22Rv1 (cell line): ENCODE data around the gene VPS35.
A peak's percentile ranks its signal among the peaks of the same experiment; 100 is the strongest.

Source experiments
- H3K27ac ChIP-seq: fragments of 450-650 bp; 2 replicates; pipeline ENCODE4 v1.5.1; 2017
- ZFX ChIP-seq: fragments of 450-650 bp; IDR thresholded peaks from 2 replicates; pipeline ENCODE4 v1.6.1; 2017; ENCODE audit warnings: antibody characterized with exemption, borderline replicate concordance
- TF ChIP-seq, protein P1 (sequence below): fragments of 450-650 bp; IDR thresholded peaks from 2 replicates; pipeline ENCODE4 v1.5.1; 2017; ENCODE audit warnings: mild to moderate bottlenecking

The VPS35 gene

GRCh38 chr16:46688654-46689364 is at the start of gene VPS35:
Gene VPS35 (minus strand): TSS chr16:46689178. CDS start chr16:46689133, 45 bp downstream.
- TF ChIP-seq, protein P1, sequence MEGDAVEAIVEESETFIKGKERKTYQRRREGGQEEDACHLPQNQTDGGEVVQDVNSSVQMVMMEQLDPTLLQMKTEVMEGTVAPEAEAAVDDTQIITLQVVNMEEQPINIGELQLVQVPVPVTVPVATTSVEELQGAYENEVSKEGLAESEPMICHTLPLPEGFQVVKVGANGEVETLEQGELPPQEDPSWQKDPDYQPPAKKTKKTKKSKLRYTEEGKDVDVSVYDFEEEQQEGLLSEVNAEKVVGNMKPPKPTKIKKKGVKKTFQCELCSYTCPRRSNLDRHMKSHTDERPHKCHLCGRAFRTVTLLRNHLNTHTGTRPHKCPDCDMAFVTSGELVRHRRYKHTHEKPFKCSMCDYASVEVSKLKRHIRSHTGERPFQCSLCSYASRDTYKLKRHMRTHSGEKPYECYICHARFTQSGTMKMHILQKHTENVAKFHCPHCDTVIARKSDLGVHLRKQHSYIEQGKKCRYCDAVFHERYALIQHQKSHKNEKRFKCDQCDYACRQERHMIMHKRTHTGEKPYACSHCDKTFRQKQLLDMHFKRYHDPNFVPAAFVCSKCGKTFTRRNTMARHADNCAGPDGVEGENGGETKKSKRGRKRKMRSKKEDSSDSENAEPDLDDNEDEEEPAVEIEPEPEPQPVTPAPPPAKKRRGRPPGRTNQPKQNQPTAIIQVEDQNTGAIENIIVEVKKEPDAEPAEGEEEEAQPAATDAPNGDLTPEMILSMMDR, result no peak; the same call in none of the 2 replicates
- TF ChIP-seq ZFX, result no peak
- H3K27ac ChIP-seq, result peak within 1 kb of the TSS; percentile 94

DNA sequence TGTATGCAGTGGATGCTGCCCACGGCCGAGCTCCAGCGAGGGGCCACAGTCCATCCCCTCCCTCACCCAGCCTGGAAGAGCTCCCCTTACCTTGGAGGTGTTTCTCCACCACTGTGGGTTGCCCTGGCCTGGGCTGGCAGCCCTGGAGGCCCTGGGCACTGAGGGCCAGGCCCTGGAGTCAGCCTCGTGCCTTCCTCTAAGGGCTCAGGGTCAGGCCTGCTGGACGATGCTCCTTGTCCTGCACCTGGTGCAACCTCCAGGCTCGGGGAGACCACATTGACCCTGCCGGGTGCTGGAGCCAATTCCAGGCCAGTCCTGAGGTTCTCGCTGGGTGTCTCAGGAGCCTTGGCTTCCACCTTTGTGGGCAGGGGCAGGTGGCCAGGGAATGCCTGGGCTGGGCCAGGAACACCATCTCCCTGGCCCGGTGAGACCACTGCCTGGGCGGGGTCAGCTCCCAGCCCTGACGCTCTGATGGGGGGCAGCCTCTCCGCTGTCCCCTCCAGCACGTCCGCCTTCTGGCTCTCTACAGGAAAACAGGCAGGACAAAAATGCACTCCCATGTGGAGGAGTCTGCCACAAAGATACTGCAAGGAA is 48.7 kb upstream of the VPS35 start:
- no peak overlapping the region for H3K27ac ChIP-seq
- no peak for TF ChIP-seq ZFX
- TF ChIP-seq, protein P1, result no peak

DNA sequence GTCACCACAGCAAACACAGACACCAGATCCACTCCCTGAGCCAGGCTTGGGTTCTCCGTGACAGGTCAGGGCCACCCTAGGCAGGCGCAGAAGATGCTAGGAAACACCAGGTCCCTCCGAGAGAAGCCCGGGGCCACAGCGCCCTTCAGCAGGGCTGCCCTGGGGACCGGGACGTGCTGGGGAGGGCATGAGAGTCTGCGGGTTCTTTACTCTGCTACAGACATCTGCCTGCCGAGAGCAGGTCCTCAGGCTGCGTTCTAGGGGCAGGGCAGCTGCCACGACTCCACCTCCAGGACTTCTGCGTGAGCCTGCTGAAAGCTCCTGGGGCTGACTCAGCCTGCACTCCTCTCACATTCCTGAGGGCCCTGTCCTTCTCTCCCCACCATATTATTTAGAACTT is 47.7 kb upstream of the VPS35 start:
- TF ChIP-seq, protein P1, result no peak
- no peak for TF ChIP-seq ZFX
- no peak overlapping the region for H3K27ac ChIP-seq

- H3K27ac ChIP-seq, result no peak overlapping the region
- TF ChIP-seq, protein P1, result no peak
- no peak for TF ChIP-seq ZFX
Measured at GRCh38 chr16:46733319-46733830, 44.4 kb upstream of the VPS35 start.

DNA sequence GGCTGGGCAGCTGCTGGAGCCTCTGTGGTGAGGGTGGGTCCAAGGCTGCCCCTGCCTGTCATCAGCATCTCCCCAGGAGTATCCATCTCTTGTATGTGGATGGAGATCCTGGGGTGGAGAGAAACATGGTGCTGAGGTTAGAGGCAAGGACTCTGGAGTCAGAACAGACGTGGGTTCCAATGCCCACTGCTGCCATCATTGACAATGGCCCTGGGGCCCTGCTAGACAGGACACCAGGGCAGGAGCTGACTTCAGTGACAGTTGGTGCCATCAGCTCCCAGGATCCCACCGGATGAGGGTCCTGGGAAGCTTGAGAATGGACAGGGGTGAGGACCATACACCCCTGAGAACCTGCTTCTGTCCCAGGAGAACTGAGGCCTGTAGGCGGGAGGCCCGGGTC is 43.6 kb upstream of the VPS35 start:
- TF ChIP-seq ZFX, result no peak
- TF ChIP-seq, protein P1, result no peak
- H3K27ac ChIP-seq, result no peak overlapping the region

DNA sequence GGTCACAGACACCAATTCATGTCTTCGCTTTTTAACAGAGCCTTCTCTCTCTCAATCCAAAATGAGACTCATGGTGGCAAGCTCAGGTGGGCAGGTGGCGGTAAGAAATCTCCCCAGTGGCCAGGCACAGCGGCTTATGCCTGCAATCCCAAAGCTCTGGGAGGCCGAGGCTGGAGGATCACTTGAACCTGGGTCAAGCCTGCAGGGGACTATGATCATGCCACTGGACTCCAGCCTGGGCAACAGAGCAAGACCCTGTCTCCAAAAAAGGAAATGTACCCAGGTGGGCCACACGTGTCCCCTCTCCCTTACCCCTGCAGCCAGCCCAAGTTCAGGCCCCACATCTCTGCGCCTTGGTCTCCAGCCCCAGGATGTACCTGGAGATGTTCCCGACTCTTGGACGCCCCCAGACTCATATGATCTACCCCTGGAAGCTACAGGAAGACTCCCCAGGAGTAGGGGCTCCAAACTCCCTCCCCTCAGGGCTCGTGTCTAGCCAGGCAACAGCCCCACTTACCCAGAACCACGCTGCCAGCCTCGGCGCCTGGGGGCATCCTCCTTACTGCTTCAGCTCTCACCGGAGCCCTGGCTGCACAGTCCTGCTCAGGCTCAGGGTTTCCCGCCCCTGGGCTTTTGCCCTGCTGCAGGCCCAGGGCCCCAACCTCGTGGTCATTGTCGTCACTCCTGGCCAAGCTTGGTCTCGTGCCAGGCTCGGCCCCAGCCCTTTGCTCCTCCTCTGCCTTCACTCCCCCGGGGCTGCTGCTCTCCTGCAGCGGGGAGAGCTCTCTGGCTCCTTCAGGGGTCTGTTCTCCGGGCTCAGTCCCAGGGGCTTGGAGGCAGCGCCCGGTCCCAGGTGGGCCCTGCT is 42.9 kb upstream of the VPS35 start:
- no peak overlapping the region for H3K27ac ChIP-seq
- TF ChIP-seq, protein P1, result no peak
